Measurements from ENCODE around the gene FOXP1. TPM values are rescaled to one million over a fixed set of nuclear protein-coding genes. Genes with fewer than 3 reads are reported as not detected.
A peak's percentile ranks its signal among the peaks of the same experiment; 100 is the strongest.

FOXP1 gene
- total RNA-seq, 2 experiments from 2014 or later, result 493 to 508 TPM

GRCh38 chr3:71262364-71263265 is 320.9 kb downstream of the FOXP1 start:
- TF ChIP-seq, protein P1, sequence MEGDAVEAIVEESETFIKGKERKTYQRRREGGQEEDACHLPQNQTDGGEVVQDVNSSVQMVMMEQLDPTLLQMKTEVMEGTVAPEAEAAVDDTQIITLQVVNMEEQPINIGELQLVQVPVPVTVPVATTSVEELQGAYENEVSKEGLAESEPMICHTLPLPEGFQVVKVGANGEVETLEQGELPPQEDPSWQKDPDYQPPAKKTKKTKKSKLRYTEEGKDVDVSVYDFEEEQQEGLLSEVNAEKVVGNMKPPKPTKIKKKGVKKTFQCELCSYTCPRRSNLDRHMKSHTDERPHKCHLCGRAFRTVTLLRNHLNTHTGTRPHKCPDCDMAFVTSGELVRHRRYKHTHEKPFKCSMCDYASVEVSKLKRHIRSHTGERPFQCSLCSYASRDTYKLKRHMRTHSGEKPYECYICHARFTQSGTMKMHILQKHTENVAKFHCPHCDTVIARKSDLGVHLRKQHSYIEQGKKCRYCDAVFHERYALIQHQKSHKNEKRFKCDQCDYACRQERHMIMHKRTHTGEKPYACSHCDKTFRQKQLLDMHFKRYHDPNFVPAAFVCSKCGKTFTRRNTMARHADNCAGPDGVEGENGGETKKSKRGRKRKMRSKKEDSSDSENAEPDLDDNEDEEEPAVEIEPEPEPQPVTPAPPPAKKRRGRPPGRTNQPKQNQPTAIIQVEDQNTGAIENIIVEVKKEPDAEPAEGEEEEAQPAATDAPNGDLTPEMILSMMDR (IDR thresholded peaks at IDR 0.05), result no peak
- H3K4me3 Mint-ChIP-seq, result no peak overlapping the region
- ChIA-PET CTCF (interaction anchor here (0.6 to 1.2 kb wide), 3 partner anchors 19 to 275 kb away, joined by 3 to 4 read pairs (median 3); no protein-coding TSS in a partner anchor), POLR2A (no interaction called here)
- Histone ChIP-seq H3K27ac (ENCODE audit: low read depth in 1 of 2, low read length in 2 of 2) (no peak overlapping the region), H3K36me3 (ENCODE audit: insufficient read depth, low read length) (no peaks in the 10 kb centered on the region), H3K4me3 (ENCODE audit: low read length) (no peak overlapping the region), H3K9me3 (ENCODE audit: control insufficient read depth in 1 of 2, insufficient read depth in 1 of 2, low read length in 2 of 2) (no peaks in the 10 kb centered on the region), H3K4me1 (ENCODE audit: insufficient read depth, low read length) (peaks cover 24% of the 10 kb centered on the region), H3K27me3 (ENCODE audit: control insufficient read depth in 1 of 2, insufficient read depth in 2 of 2, low read length in 2 of 2) (no peaks in the 10 kb centered on the region)
- no peaks in the 10 kb centered on the region for H3K9me3 Mint-ChIP-seq
- H3K27ac Mint-ChIP-seq, result peak overlapping the region; percentile 64
- H3K36me3 Mint-ChIP-seq (ENCODE audit: low read depth), result peaks cover 72% of the 10 kb centered on the region
- intact Hi-C loops (cut with DNase I, micrococcal nuclease), result no loop called here
- peaks cover 73% of the 10 kb centered on the region for H3K4me1 Mint-ChIP-seq (ENCODE audit: low read depth)
- DNase-seq (no peak), ATAC-seq (ENCODE audit: poor library complexity) (no peak)
- H3K27me3 Mint-ChIP-seq, result no peaks in the 10 kb centered on the region

GRCh38 chr3:71260782-71261181 is 322.7 kb downstream of the FOXP1 start:
- Histone ChIP-seq H3K36me3 (ENCODE audit: insufficient read depth, low read length) (no peaks in the 10 kb centered on the region), H3K27me3 (ENCODE audit: control insufficient read depth in 1 of 2, insufficient read depth in 2 of 2, low read length in 2 of 2) (no peaks in the 10 kb centered on the region), H3K27ac (ENCODE audit: low read depth in 1 of 2, low read length in 2 of 2) (no peak overlapping the region), H3K9me3 (ENCODE audit: control insufficient read depth in 1 of 2, insufficient read depth in 1 of 2, low read length in 2 of 2) (no peaks in the 10 kb centered on the region), H3K4me3 (ENCODE audit: low read length) (no peak overlapping the region), H3K4me1 (ENCODE audit: insufficient read depth, low read length) (peaks cover 21% of the 10 kb centered on the region)
- H3K4me3 Mint-ChIP-seq, result no peak overlapping the region
- DNase-seq (no peak), ATAC-seq (ENCODE audit: poor library complexity) (no peak)
- TF ChIP-seq, protein P1 (IDR thresholded peaks at IDR 0.05), result no peak
- peaks cover 75% of the 10 kb centered on the region for H3K36me3 Mint-ChIP-seq (ENCODE audit: low read depth)
- ChIA-PET POLR2A (interaction anchor here (1.3 to 1.6 kb wide), 2 partner anchors 40 to 130 kb away, joined by 4 to 5 read pairs; no protein-coding TSS in a partner anchor), CTCF (no interaction called here)
- H3K9me3 Mint-ChIP-seq, result no peaks in the 10 kb centered on the region
- H3K27me3 Mint-ChIP-seq, result no peaks in the 10 kb centered on the region
- no peak overlapping the region for H3K27ac Mint-ChIP-seq
- intact Hi-C loops (cut with DNase I, micrococcal nuclease), result no loop called here
- H3K4me1 Mint-ChIP-seq (ENCODE audit: low read depth), result peaks cover 71% of the 10 kb centered on the region

DNA sequence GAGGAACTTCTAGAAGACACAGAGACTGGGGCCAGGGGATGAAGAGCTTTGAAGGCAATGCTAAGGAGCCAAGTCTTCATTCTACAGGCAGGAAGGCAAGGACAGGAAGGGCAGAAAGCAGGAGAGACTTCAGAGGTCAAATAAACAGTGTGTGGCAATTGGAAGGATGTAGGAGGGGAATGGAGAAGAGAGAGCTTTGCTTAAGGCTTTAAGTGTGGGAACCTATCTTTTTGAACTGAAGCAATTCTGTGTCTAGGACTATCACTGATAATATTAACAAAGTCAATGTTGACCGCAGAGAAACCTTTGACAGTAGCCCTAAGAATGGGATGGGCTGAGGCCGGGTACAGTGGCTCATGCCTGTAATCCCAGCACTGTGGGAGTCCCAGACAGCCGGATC is 325.0 kb downstream of the FOXP1 start:
- no peaks in the 10 kb centered on the region for H3K9me3 ChIP-seq (ENCODE audit: control insufficient read depth in 1 of 2, insufficient read depth in 1 of 2, low read length in 2 of 2)
- no peak for DNase-seq
- Mint-ChIP-seq H3K4me3 (no peak overlapping the region), H3K36me3 (ENCODE audit: low read depth) (peaks cover 73% of the 10 kb centered on the region), H3K27me3 (no peaks in the 10 kb centered on the region), H3K4me1 (ENCODE audit: low read depth) (peaks cover 73% of the 10 kb centered on the region), H3K27ac (peak overlapping the region; percentile 38), H3K9me3 (no peaks in the 10 kb centered on the region)
- TF ChIP-seq, protein P1 (IDR thresholded peaks at IDR 0.05), result no peak
- no peak overlapping the region for H3K4me3 ChIP-seq (ENCODE audit: low read length)
- no peak overlapping the region for H3K27ac ChIP-seq (ENCODE audit: low read depth in 1 of 2, low read length in 2 of 2)
- ATAC-seq (ENCODE audit: poor library complexity), result no peak
- intact Hi-C loops (cut with DNase I, micrococcal nuclease), result no loop called here
- no peaks in the 10 kb centered on the region for H3K27me3 ChIP-seq (ENCODE audit: control insufficient read depth in 1 of 2, insufficient read depth in 2 of 2, low read length in 2 of 2)
- POLR2A ChIA-PET, result interaction anchor here (0.9 to 1.1 kb wide), 2 partner anchors 11 to 189 kb away, joined by 3 read pairs; no protein-coding TSS in a partner anchor
- CTCF ChIA-PET, result no interaction called here
- no peaks in the 10 kb centered on the region for H3K36me3 ChIP-seq (ENCODE audit: insufficient read depth, low read length)
- H3K4me1 ChIP-seq (ENCODE audit: insufficient read depth, low read length), result peaks cover 18% of the 10 kb centered on the region
